HT1080 (cell line): ENCODE measurements around the gene KIAA0513. TPM values are rescaled to one million over a fixed set of nuclear protein-coding genes. Genes with fewer than 3 reads are reported as not detected.

Experiments
- DNase-seq: peaks from one replicate; pipeline ENCODE4 v3.0.0-alpha.2; 2015; ENCODE audit warnings: low read depth
- total RNA-seq: library from RNA; depleted of rRNA; stranded (reverse); fragments of >200 nt; shearing (Covaris generic); gene quantifications from 2 replicates; pipeline ENCODE4 v1.2.3, GENCODE V29; 2014

KIAA0513 gene
- total RNA-seq, 1 experiment from 2014 or later = 2.7 TPM

DNA sequence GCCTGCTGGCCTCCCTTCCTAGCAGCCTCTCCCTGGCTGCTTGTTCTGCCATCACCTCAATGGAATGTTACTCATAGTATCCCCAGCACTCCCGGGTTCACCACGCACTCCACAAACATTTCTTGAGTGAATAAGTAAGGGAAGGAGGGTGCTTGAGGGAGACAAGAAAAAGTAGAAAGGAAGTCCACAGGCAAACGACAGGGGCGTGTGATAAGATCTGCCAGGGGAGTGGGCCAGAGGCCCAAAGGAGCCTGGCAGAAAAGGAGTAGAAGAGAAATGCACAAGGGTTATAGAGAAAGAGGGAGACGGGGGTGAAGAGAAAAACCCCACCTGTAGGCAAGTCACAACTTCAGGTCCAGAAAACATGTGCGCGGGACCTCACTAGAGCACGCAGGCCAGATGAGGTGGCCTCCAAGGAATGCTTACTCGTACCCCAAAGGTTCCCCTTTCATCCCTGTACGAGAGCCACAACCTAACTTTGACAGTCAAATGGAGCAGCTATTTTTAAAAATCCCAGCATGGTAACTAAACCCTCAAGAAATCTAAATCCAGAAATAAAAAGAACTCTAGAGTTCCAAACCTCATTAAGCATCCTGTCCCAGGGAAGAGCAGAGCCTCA lies 22.9 kb upstream of the KIAA0513 start:
- peak; percentile 75 for DNase-seq

DNA sequence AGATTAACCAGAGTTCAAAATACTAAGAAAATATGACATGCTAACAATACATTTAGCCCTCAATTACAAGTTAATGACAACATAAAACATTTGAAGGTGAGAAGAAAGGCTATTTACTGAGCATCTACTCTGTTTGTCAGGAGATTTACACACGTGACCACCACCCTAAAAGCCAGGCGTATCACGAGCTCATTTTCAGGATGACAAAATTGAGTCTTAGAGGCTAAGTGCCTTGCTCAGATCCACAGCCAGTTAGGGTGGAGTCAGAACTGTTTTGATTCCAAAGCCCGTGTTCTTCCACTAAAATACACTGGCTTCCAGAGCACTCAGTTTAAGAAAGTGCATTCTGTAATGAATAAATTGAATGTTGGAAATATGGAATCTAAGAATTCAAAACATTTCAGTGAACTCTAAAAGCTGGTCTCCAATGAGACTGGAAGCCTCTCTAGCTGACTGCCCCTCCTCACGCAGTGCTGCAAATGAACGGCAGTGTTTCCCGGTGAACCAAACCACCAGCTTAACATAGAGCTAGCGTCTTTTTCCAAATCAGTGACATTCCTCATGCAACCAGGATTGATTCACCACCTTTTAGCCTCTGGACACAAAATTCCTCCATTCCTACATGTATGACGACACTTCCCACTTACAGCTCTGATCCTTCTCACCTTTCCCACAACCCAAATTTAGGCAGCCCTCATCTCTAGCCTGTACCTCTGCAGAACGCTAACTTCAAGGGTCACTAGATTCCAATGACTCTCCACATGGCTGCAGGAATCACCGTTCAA lies 22.1 kb upstream of the KIAA0513 start:
- no peak for DNase-seq

DNA sequence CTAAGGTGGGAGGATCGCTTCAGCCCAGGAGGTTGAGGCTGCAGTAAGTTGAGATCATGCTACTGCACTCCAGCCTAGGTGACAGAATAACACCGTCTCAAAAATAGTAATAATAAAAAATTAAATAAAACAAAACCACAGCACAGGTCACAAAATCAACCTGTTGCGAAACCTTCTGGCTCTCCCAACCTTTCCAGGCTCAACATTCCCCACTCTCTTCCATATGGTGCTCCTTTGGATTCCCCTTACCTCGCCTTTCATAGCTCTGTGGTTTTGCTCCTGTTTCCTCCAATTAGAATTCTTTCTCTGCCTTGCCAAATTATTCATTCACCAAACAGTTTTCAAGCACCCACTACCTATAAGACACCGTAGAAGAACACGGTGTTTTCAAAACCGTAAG lies 21.0 kb upstream of the KIAA0513 start:
- no peak for DNase-seq

DNA sequence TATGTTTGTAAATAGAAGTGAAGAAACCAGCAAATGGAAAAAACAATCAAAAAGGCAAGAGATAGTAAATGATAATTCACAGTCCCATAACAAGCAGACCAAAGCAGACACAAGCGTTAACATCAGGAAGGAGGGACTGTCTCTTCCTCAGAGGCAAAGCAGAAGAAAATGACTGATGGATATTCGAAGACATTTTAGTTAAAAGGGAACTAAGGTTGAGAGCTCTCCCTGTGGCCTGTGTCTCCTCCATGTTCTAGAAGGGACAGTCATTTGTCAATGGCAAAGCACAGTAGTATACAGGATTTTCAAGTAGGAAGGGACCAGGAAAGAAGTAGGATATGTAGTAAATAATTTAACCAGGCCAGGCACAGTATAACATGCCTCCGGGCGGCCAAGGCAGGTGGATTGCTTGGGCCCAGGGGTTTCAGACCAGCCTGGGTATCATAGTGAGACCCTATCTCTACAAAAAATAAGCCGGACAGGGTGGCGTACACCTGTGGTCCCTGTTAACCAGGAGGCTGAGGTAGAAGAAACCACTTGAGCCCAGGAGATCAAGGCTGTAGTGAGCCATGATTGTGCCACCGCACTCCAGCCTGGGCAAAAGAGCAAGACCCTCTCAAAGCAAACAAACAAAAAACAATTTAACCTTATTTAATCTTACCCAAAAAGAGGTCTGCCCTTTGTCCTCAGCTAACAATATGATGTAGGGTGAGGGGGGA lies 19.9 kb upstream of the KIAA0513 start:
- DNase-seq = no peak

DNA sequence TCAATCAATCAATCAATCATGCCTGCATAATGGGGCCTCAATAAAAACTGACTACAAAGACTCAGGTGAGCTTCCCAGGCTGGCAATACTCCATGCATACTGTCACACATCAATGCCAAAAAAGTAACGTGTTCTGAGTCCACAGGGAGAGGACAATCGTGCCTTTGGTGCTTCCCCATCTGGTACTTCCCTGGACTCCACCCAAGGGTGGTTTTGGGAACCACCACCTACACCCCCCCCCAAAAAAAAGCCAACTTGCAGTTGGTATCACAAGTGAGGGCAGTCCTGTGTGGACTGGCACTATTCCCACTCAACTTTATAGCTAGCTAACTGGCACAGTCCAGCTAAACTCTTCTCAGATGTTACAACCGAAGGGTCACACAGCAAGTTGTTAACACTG lies 19.3 kb upstream of the KIAA0513 start:
- no peak for DNase-seq

DNA sequence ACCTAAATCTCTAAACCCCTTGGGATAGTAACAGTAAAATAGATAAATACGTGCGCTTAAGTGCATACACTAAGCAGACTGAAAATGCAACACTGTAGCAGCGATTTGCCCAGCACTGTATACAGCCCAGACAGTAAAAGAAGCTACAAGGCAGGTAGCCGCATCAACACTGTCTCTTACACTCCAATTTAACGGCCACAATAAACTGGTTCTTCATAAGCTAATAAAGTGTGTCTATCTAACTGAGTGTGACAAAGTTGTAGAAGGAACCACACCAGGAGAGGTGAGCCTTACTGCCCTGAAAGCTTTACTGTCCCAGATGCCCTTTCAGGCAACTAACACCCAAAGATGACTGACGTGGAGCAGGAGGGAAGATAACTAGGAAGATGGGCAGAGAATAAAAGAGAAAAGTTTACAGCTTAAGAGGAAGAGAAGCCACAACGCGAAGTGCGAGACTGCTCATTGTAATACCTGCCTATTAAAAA lies 17.1 kb upstream of the KIAA0513 start:
- DNase-seq = no peak

DNA sequence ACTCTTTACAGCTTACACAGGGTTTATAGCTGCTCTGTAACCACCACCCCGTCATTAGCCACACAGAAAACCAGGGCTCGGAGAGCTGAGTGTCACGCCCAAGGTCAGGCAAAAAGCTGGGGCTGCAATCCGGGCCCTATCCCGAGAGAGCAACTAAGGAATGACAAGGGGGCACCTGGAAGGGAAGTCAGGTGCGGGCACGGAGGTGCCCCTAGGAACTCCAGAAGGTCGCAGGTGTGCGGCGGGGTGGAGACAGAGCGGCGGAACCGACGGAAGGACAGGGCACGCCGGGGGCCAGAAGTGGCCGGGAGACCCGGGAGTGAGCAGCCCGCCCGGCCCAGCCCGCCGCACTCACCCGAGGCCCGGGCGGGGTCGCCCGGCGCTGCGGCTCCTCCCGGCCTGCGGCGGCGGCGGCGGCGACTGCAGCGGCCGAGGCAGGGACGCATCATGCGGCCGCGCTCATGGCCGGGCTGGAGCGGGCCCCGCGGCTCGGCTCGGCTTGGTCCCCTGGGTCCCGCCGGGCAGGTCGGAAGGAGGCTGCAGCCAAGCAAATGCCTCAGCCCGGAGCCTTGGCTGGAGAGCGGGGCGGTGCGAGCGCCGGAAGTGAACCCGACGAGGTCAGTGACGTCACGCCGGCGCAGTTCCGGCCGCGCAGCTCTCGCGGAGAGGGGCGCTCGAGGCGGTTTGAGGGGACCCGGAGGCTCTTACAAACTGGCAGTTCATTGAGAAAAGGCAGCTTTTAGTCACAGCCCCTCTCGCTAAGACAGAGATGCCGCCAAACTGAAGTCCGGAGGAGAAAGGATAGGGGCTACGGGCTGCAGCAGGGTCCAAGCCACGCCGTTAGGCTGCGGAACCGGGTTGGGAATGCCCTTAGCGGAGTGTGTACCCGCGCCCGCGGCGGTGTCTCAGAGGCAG lies 16.4 kb upstream of the KIAA0513 start, which contains the start of gene ZDHHC7:
Gene ZDHHC7, minus strand, starts transcription at position 605 of the 915 bp plus-strand sequence. CDS start 20,917 bp downstream, outside the sequence.
- DNase-seq = peak; percentile 75

DNA sequence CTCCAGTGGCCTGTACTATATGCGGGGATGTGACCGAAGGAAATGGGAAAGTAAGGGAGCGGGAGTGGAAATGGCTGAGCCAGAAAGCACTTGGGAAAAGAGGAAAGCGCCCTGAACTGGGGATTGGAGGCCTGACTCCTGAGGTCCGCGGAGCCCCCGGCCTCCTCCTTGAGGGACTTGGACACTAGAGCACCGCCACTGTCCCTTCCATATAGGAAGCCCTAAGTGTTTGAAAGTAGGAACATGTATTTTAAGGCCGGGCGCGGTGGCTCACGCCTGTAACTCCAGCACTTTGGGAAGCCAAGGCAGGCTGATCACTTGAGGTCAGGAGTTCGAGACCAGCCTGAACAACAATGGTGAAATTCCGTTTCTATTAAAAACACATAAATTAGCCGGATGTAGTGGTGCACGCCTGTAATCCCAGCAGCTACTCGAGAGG lies 15.7 kb upstream of the KIAA0513 start:
- no peak for DNase-seq

DNA sequence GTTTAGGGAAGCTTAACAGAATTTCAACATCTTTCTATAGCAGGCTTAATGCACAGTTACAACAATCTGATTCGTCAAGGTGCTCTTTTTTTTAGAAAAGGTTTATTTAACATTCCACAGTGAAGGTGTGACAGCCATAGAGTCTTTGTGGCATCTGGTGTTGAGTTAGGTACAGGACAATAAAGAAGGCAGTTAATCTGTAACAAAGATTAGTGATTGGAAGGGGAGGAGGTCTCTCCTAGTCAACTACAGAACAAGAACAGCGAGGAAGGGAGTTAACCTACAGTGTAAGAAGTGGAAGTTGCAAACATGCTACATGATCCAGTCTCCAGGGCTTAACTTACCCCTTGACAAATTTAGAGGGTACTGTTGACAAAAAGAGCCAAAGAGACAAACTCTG lies 13.3 kb upstream of the KIAA0513 start:
- no peak for DNase-seq

DNA sequence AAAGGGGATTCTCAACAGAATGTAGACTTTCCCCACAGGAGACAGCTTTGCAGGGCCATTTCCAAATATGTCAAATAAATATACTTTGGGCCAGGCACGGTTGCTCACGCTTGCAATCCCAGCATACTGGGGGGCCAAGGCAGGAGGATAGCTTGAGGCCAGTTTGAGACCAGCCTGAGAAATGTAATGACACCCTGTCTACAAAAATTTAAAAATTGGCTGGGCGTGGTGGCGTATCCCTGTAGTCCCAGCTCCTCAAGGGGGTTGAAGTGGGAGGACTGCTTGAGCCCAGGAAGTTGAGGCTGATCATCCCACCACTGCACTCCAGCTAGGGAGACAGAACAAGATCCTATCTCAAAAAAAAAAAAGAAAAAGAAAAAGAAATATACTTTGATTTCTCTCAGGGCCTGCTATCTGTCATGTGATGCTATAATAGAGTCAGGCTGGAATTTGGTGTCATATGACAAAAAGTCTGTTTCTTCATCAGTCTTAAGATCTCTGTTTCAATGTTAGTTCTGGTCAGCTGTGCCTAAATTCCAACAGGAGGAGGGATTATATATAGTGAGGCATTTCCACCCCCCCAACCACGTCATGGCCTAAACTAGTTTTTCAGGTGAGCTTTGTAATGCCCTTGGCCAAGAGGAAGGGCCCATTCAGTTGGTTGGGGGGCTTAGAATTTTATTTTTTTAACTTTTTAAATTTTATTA lies 12.0 kb upstream of the KIAA0513 start:
- DNase-seq = no peak

DNA sequence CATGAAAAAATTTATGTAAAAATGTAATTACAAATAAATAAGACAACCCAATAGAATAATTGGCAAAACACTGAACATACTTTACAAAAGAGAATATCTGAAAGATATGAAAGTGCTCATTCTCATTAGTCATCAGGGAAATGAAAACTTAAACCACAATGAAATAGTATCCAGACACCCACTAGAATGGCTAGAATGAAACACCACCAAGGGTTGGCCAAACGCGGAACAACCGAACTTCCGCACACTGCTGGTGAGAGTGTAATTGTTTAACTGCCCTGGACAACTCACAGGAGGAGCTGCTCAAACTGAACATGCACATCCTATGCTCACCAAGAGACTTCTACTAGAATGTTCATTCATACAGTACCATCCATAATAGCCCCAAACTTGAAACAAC lies 10.4 kb upstream of the KIAA0513 start:
- DNase-seq = peak; percentile 70

DNA sequence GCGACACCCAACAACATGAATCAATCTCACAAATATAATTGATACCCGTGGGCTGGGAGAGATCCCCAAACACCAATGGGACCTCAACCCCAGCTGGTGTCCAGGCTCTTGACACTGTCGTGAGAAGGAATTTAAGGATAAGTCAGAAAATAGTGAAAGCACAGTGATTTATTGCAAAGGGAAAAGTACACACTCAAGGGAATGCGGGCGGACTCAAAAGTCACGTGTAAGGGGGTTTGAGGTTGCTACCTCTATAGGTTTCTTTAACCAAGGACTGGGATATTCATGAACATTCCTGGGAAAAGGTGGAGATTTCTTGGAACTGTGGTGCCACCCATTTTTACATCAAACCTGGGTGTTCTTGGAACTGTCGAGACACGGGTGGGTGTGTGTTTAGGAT lies 10.0 kb upstream of the KIAA0513 start:
- DNase-seq = no peak

DNA sequence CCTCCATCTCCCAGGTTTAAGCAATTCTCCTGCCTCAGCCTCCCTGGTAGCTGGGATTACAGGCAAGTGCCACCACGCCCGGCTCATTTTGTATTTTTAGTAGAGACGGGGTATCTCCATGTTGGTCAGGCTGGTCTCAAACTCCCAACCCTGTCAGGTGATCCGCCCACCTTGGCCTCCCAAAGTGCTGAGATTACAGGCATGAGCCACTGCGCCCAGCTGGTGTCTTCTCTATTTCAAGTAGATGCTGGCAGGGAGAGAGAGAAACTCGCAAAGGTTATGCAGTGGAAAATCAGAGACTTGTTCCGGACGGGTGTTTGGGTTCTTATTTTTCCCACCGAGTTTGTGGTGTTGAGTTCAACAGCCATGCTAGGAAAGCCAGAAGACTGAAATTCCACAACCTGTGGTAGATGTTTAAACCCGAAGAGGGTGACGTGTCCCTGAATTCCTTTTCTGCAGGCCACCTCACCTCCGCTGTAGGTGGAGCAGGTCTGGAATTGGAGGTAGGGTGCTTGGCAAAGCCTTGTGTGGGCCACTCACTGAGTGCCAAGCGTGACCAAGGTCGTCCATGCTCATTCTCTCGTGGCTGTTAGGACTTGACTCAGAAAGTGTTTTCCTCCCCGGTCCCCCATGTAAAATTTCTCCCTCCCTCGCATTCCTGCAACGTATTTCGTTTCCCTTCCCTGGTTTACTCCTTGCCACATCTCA lies 8.9 kb upstream of the KIAA0513 start:
- DNase-seq = no peak

DNA sequence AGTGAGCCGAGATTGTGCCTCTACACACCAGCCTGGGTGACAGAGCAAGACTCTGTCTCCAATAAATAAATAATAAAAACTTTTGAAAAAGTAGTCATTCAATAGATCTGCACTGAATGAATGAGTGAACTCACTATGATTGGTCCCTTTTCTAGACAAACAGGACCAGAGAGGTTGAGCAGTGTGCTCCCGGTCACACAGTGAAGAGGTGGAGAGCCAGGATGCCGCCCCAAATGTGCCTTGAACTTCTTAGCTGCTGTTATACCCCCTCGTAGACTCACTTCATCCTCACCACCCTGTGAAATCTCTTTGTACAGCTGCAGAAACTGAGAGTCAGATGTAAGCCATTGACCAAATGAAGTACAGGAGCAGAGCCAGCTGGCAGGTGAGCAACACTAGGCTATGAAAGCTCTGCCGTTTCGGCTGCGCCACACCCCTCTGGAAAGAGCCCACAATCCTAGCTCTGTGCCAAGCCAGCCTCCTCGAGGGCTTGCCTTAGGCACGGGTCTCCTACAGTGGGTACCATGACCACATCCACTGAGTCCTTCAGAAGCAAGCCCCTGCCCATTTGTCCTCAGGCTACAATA lies 7.8 kb upstream of the KIAA0513 start:
- no peak for DNase-seq

DNA sequence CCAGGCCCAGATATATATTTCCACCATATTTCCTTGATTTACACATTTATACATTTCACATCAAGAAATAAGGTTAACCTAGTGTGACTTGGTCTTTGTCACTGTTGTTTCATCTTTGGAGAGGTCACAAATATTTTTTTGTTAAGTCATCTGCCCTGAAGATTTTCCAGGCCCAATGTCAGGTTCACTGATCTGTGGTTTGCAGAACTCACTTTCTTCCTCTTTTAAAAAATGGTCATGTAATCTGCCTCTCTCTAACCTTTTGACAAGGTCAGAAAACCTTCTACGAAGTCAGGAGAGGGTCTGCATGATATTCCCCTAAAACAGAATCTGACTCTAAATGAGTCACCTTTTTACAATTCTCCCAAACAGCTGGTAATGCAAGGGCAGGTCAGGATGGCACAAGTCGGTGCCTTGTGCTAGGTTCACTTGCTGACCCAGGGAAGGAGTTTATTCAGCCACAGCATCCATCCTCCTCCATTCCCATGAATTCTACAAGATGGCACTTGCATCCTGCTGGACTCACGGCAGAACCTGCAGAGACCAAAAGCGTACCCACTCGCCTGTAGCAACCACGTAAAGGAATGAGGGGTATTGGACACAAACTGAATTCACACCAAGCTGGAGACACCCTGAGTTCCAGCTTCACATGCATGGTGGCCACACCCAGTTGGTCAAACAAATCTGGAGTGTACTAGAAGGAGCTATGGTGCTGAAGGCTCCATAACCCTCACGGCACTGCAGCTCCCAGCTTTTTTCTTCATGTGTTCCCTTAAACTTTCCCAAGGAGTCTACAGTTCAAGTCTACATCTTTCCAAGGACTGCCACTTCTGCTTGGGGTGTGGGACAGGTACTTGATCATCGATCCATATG lies 1.6 kb upstream of the KIAA0513 start:
- no peak for DNase-seq

DNA sequence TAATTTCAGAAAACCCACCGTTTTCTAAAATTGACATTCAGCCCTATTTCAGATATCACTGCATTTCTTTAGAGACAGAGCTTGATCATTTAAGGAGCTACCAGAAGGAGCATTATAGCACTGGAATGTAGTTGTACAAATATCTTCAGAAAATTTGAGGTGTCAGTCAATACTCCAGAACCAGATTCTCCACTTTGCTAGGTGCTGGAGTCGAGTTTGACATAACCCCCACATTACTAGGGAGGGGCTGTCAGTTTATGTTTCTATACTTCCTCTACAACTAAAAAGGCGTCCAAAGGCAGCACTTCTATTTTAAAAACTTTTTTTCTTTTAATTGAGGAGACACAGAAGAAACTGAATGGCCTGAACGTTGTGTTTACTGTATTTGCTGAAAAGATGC lies 892 bp upstream of the KIAA0513 start:
- DNase-seq = no peak

DNA sequence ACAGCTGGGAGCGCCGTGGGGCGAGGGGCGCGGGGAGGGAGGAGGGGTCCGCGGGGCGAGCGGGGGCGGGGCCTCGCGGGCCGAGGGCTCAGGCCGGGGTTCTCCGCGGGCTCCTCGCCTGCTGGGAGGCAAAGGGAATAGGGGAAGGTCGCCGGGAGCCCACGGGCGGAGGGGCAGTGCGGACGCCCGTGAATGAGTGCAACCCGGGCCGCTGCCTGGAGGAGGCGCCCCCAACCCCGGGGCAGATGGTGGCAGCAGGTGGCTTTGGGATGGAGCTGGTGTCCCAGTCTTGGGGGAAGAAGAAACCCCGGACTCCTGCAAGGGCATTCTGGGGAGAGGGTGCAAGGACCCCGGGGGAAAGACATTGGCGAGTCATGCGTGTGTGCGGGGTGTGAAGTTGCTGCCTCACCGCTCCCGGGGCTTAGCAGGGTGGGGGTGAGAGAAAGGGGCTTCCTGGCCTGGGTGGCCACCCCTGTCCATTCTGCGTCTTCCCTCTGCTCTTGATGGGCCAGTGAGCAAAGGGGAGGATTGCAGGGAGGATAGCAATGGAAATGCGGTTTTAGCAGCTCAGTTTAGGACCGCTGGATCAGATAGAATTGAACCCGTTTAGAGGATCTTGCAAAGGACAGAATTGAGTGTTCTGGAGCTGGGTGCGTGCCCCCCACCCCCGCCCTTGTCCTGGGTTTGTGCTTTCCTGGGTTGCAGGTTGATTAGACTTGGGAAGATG lies 526 bp downstream of the KIAA0513 start:
- DNase-seq = no peak
